ENCODE data around the gene ZBTB46.
A peak's percentile ranks its signal among the peaks of the same experiment; 100 is the strongest.

Gene ZBTB46

DNA sequence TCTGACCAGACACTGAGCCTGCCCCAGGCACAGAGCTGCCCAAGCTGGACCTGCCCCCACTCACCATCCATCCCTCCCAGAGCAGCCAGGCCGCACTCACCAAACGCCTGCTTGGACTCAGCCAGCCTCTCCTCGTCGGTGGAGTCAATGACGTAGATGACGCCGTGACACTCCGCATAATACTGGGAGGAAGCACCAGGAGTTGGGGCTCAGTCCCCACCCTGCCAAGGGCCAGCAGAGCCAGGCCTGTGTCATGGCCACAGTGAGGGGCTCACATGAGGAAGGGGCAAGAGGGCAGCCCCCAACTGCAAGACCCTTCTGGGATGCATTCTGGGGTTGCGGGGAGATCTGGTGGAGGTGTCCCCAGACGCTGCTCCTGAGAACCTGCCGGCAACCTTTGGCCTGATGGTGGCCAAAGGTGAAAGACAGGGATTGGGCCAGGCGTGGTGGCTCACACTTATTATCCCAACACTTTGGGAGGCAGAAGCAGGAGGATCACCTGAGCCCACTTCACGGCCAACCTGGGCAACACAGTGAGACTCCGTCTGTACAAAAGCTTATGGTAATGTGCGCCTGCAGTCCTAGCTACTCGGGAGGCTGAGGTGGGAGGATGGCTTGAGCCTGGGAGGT, 128.9 kb downstream of the ZBTB46 start:
- no peak for DNase-seq

DNA sequence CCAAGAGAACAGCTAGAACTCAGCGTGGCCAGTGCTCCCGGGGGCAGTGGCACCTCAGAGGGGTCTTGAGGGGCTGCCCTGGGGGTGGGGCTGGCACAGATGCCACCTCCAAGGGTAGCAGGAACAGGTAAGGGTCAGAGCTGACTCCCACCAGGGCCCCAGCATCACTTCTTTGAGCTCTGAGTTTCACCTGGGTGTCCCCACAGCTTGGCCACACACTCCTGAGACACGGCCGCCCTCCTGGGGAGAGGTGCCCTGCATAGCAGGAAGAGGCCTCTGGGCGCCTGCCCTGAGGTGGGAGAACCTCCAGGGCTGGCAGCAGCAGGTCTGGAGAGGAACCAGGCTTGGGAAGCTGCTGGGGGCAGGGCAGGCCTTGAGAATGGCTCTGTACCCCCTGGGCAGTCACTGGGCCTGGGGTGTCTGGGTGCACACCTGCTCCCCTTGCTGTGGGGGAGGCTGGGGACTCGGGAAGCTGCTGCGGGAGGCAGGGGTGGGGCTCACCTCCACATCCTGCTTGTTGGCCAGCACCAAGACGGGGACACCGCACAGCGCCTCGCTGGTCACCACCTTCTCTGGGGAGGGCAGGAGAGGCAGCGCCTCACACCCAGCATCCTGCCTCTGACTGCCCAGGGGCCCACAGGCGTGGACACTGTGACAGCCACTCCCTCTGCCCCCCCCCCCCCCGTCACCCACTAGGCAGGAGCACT, 129.6 kb downstream of the ZBTB46 start:
- no peak for DNase-seq

DNA sequence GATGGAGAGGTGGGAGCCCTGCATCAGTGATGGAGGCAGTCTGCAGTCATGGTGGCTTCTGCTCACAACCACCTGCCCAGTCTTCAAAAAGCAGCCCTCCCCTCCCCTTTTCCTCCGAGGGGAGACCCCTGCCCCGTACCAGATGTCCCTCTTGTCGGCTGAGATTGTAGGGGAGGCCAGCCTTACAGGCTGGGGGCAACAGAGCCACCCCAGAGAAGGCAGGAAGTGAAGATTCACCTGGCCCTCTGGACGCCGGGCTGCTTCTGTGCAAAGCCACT, 130.1 kb downstream of the ZBTB46 start:
- no peak for DNase-seq

- DNase-seq, result no peak
These were observed 130.6 kb downstream of the ZBTB46 start for GRCh38 chr20:63700199-63701050.

- DNase-seq, result no peak
These were observed 131.4 kb downstream of the ZBTB46 start for GRCh38 chr20:63699466-63700198.

GRCh38 chr20:63698739-63699465, 132.2 kb downstream of the ZBTB46 start:
- DNase-seq, result no peak

GRCh38 chr20:63697868-63698545, 133.1 kb downstream of the ZBTB46 start:
- DNase-seq, result no peak

GRCh38 chr20:63697357-63697867, 133.7 kb downstream of the ZBTB46 start:
- DNase-seq, result no peak

DNA sequence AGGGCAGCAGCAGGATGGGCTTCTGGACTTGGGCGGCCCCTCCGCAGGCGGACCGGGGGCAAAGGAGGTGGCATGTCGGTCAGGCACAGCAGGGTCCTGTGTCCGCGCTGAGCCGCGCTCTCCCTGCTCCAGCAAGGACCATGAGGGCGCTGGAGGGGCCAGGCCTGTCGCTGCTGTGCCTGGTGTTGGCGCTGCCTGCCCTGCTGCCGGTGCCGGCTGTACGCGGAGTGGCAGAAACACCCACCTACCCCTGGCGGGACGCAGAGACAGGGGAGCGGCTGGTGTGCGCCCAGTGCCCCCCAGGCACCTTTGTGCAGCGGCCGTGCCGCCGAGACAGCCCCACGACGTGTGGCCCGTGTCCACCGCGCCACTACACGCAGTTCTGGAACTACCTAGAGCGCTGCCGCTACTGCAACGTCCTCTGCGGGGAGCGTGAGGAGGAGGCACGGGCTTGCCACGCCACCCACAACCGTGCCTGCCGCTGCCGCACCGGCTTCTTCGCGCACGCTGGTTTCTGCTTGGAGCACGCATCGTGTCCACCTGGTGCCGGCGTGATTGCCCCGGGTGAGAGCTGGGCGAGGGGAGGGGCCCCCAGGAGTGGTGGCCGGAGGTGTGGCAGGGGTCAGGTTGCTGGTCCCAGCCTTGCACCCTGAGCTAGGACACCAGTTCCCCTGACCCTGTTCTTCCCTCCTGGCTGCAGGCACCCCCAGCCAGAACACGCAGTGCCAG, 134.3 kb downstream of the ZBTB46 start, which contains the start of gene TNFRSF6B:
TNFRSF6B (plus strand) TSS at position 25 of the 729 bp plus-strand sequence; CDS start at position 141, 116 bp downstream.
- no peak for DNase-seq

DNA sequence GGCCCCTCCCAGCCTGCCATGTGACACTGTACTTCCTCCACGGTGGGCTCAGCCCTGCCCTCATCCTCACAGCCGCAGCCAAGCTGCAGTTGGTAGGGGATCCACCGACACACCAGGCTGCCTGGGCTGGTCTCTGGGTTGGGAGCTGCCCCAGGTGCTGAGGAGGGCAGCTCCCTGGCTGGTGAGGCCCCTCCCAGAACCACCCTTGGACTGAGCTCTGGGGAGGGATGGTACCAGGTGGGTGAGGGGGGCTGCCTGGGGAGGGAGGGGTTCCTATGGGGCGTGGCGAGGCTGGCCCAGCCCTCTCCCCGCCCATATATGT, 134.8 kb downstream of the ZBTB46 start:
- peak; percentile 33 for DNase-seq

DNA sequence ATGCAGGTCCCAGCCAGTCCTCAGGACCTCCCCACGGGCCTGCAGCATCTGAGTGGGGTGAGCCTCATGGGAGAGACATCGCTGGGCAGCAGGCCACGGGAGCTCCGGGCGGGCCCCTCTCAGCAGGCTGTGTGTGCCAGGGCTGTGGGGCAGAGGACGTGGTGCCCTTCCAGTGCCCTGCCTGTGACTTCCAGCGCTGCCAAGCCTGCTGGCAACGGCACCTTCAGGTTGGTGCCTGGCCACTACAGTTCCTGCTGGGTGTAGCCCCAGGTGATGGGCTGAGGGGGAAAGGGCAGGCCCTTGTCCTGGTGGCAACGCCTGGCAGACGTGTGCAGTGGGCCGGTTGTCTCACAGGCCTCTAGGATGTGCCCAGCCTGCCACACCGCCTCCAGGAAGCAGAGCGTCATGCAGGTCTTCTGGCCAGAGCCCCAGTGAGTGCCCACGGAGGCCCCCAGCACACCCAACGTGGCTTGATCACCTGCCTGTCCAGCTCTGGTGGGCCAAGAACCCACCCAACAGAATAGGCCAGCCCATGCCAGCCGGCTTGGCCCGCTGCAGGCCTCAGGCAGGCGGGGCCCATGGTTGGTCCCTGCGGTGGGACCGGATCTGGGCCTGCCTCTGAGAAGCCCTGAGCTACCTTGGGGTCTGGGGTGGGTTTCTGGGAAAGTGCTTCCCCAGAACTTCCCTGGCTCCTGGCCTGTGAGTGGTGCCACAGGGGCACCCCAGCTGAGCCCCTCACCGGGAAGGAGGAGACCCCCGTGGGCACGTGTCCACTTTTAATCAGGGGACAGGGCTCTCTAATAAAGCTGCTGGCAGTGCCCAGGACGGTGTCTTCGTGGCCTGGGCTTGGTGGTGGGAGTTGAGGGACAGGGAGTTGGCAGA, 135.4 kb downstream of the ZBTB46 start:
- DNase-seq, result no peak

DNA sequence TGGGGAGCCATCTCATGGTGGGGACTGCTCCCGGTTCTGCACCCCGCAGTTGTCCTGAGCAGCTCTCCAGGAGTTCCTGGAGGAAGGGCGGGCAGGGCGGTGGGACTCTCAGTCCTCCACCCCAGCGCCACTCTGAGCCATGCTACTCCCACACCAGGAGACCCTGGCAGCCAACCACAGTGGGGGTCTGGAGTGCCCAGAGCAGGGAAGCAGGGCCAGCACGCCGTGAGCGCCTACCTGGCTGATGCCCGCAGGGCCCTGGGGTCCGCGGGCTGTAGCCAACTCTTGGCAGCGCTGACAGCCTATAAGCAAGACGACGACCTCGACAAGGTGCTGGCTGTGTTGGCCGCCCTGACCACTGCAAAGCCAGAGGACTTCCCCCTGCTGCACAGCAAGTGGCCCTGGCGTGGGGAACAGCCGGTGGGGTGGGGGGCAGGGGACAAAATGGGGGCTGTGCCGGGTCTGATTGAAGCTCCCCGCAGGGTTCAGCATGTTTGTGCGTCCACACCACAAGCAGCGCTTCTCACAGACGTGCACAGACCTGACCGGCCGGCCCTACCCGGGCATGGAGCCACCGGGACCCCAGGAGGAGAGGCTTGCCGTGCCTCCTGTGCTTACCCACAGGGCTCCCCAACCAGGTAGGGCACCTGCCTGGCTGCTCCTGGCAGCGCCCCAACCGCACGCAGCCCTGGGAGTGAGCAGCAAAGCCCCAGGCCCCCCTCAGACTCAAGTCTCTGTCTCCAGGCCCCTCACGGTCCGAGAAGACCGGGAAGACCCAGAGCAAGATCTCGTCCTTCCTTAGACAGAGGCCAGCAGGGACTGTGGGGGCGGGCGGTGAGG, 136.3 kb downstream of the ZBTB46 start:
- DNase-seq, result no peak

- no peak for DNase-seq
These were observed 137.1 kb downstream of the ZBTB46 start for GRCh38 chr20:63693733-63694583.

Data from CD4-positive, alpha-beta T cell treated with Interleukin-21 for 1 hour (primary cell).